Measurements from ENCODE around the gene RPL18A. TPM values are rescaled to one million over a fixed set of nuclear protein-coding genes. Genes with fewer than 3 reads are reported as not detected.

RPL18A gene
- total RNA-seq, 1 experiment from 2014 or later: 3,250 TPM

GRCh38 chr19:17862711-17863519, 3.2 kb downstream of the RPL18A start:
- Mint-ChIP-seq H3K4me1 (ENCODE audit: insufficient read depth, unreplicated experiment) (peaks cover 28% of the 10 kb centered on the region), H3K4me3 (ENCODE audit: unreplicated experiment) (peak overlapping the region; percentile 98), H3K9me3 (ENCODE audit: unreplicated experiment) (no peaks in the 10 kb centered on the region)

GRCh38 chr19:17863520-17864182, 3.9 kb downstream of the RPL18A start:
- peak; percentile 91 for DNase-seq (ENCODE audit: unreplicated experiment)
- intact Hi-C loops (cut with micrococcal nuclease): no loop called here
- no peak for TF ChIP-seq CTCF (IDR thresholded peaks at IDR 0.05; ENCODE audit: unreplicated experiment)
- Mint-ChIP-seq H3K36me3 (ENCODE audit: insufficient read depth, unreplicated experiment) (peaks cover 76% of the 10 kb centered on the region), H3K4me1 (ENCODE audit: insufficient read depth, unreplicated experiment) (peaks cover 28% of the 10 kb centered on the region), H3K4me3 (ENCODE audit: unreplicated experiment) (no peak overlapping the region), H3K27ac (ENCODE audit: low read depth, unreplicated experiment) (peak overlapping the region; percentile 31), H3K9me3 (ENCODE audit: unreplicated experiment) (no peaks in the 10 kb centered on the region), H3K27me3 (ENCODE audit: insufficient read depth, unreplicated experiment) (no peaks in the 10 kb centered on the region)
- no TSS peak for BruUV-seq (replicated peaks)
- POLR2A ChIA-PET: interaction anchor here (0.6 to 3.8 kb wide), 4 partner anchors 42 to 75 kb away, joined by 3 to 82 read pairs (median 4); partner anchors contain the start of gene CCDC124
- CTCF ChIA-PET: interaction anchor here (0.7 to 2.5 kb wide), 4 partner anchors 9 to 240 kb away, joined by 3 to 17 read pairs (median 6); partner anchors contain the start of gene CCDC124

More at GRCh38 chr19:17862711-17863519, 3.2 kb downstream of the RPL18A start:
- Mint-ChIP-seq H3K27me3 (ENCODE audit: insufficient read depth, unreplicated experiment) (no peaks in the 10 kb centered on the region), H3K27ac (ENCODE audit: low read depth, unreplicated experiment) (no peak overlapping the region), H3K36me3 (ENCODE audit: insufficient read depth, unreplicated experiment) (peaks cover 72% of the 10 kb centered on the region)
- intact Hi-C loops (cut with micrococcal nuclease): no loop called here
- no peak for TF ChIP-seq CTCF (IDR thresholded peaks at IDR 0.05; ENCODE audit: unreplicated experiment)
- POLR2A ChIA-PET: interaction anchor here (3.8 to 4.2 kb wide), 2 partner anchors 69 to 71 kb away, joined by 82 to 223 read pairs; partner anchors contain the start of gene CCDC124
- CTCF ChIA-PET: interaction anchor here (2.5 kb wide), 1 partner anchor 70 kb away, joined by 17 read pairs; the partner anchor contains the start of gene CCDC124
- no TSS peak for BruUV-seq (replicated peaks)
- peak; percentile 15 for DNase-seq (ENCODE audit: unreplicated experiment)

GRCh38 chr19:17865364-17866311, 5.9 kb downstream of the RPL18A start:
- BruUV-seq (replicated peaks): no TSS peak
- no peaks in the 10 kb centered on the region for H3K27me3 Mint-ChIP-seq (ENCODE audit: insufficient read depth, unreplicated experiment)
- no peak overlapping the region for H3K4me3 Mint-ChIP-seq (ENCODE audit: unreplicated experiment)
- H3K27ac Mint-ChIP-seq (ENCODE audit: low read depth, unreplicated experiment): peak overlapping the region; percentile 58
- peak; percentile 85 for DNase-seq (ENCODE audit: unreplicated experiment)
- peaks cover 65% of the 10 kb centered on the region for H3K36me3 Mint-ChIP-seq (ENCODE audit: insufficient read depth, unreplicated experiment)
- ChIA-PET POLR2A (interaction anchor here (0.6 to 3.8 kb wide), 12 partner anchors 13 to 354 kb away, joined by 3 to 82 read pairs (median 3); partner anchors contain the start of genes CCDC124 and PGLS), CTCF (interaction anchor here (0.6 to 1.7 kb wide), 6 partner anchors 11 to 298 kb away, joined by 3 to 8 read pairs (median 5); partner anchors contain the start of gene CCDC124)
- TF ChIP-seq CTCF (IDR thresholded peaks at IDR 0.05; ENCODE audit: unreplicated experiment): no peak
- H3K9me3 Mint-ChIP-seq (ENCODE audit: unreplicated experiment): no peaks in the 10 kb centered on the region
- intact Hi-C loops (cut with micrococcal nuclease): no loop called here
- H3K4me1 Mint-ChIP-seq (ENCODE audit: insufficient read depth, unreplicated experiment): peaks cover 18% of the 10 kb centered on the region

Data from MCF 10A (cell line).